ENCODE results near the gene PIEZO1. TPM values are rescaled to one million over a fixed set of nuclear protein-coding genes. Genes with fewer than 3 reads are reported as not detected.
A peak's percentile ranks its signal among the peaks of the same experiment; 100 is the strongest.
"Not testable (repeated sequence)": the region's sequence is repeated elsewhere in the genome, so short reads cannot be mapped to it uniquely, and the experiment has no call there.

Gene PIEZO1
- total and polyA plus RNA-seq, 11 donors = 14.2 to 59.7 (median 31.2) TPM

- TF ChIP-seq, protein P1, sequence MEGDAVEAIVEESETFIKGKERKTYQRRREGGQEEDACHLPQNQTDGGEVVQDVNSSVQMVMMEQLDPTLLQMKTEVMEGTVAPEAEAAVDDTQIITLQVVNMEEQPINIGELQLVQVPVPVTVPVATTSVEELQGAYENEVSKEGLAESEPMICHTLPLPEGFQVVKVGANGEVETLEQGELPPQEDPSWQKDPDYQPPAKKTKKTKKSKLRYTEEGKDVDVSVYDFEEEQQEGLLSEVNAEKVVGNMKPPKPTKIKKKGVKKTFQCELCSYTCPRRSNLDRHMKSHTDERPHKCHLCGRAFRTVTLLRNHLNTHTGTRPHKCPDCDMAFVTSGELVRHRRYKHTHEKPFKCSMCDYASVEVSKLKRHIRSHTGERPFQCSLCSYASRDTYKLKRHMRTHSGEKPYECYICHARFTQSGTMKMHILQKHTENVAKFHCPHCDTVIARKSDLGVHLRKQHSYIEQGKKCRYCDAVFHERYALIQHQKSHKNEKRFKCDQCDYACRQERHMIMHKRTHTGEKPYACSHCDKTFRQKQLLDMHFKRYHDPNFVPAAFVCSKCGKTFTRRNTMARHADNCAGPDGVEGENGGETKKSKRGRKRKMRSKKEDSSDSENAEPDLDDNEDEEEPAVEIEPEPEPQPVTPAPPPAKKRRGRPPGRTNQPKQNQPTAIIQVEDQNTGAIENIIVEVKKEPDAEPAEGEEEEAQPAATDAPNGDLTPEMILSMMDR (IDR thresholded peaks at IDR 0.05) = no peak
- no peak for TF ChIP-seq POLR2A (IDR thresholded peaks at IDR 0.05)
- DNase-seq (peak in 3 of 5 donors; percentile 63 to 85 (median 84)), ATAC-seq (peak; percentile 87 to 91 (median 88))
- Histone ChIP-seq H3K9me3 (no peaks in the 10 kb centered on the region), H3K27ac (peak overlapping the region in 11 of 12 donors; percentile 2 to 89 (median 70)), H3K4me3 (no peak overlapping the region), H3K27me3 (peaks cover 0 to 9% (median 0%) of the 10 kb centered on the region in 9 donors), H3K4me1 (peaks cover 0 to 50% (median 14%) of the 10 kb centered on the region in 12 donors), H3K36me3 (peaks cover 0 to 10% (median 0%) of the 10 kb centered on the region in 9 donors)
- 52 to 65% (median 59%) methylated on average over 19 of the region's 19 CpGs for WGBS, 4 donors
- intact Hi-C loops (cut with DNase I) = no loop called here
Measured at GRCh38 chr16:88673716-88674379, 111.2 kb downstream of the PIEZO1 start.

GRCh38 chr16:88672776-88673175 is 112.2 kb downstream of the PIEZO1 start:
- H3K4me1 ChIP-seq = peaks cover 0 to 46% (median 14%) of the 10 kb centered on the region in 12 donors
- ATAC-seq = peak in 3 of 4 donors; percentile 5 to 19 (median 13)

DNA sequence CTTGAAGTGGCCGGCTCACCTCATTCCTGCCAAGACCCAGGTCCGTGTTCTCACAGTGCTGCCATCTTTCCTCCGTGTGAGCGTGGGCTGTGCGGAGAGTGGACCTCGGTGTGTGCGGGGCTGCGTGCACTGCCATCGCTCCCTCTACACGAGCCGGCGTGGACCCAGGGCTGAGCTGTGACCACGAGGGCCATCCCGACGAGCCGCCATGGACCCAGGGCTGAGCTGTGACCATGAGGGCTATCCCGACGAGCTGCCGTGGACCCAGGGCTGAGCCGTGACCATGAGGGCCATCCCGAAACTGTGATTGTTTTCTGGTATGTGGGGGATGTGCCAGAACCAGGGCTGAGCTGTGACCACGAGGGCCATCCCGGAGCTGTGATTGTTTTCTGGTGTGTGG is 113.2 kb downstream of the PIEZO1 start:
- intact Hi-C loops (cut with DNase I) = no loop called here
- peak in 1 of 4 donors; percentile 60 for ATAC-seq
- H3K27ac ChIP-seq = peak overlapping the region in 2 of 12 donors; percentile 34 to 89
- H3K27me3 ChIP-seq = no peaks in the 10 kb centered on the region
- H3K4me3 ChIP-seq = no peak overlapping the region
- H3K4me1 ChIP-seq = peaks cover 0 to 46% (median 14%) of the 10 kb centered on the region in 12 donors
- no peaks in the 10 kb centered on the region for H3K36me3 ChIP-seq
- no peaks in the 10 kb centered on the region for H3K9me3 ChIP-seq
- no peak for DNase-seq
- TF ChIP-seq POLR2A (IDR thresholded peaks at IDR 0.05) = no peak
- TF ChIP-seq, protein P1 (IDR thresholded peaks at IDR 0.05) = no peak
- WGBS, 4 donors = 76 to 92% (median 81%) methylated on average over 14 to 23 of the region's 23 CpGs

More at GRCh38 chr16:88672776-88673175, 112.2 kb downstream of the PIEZO1 start:
- H3K9me3 ChIP-seq = no peaks in the 10 kb centered on the region
- 48 to 59% (median 57%) methylated on average over 11 of the region's 11 CpGs for WGBS, 4 donors
- no peaks in the 10 kb centered on the region for H3K27me3 ChIP-seq
- TF ChIP-seq, protein P1 (IDR thresholded peaks at IDR 0.05) = peak in 2 of 12 donors; percentile 9 to 13
- no peak for TF ChIP-seq POLR2A (IDR thresholded peaks at IDR 0.05)
- no peak overlapping the region for H3K4me3 ChIP-seq
- intact Hi-C loops (cut with DNase I) = no loop called here
- no peak for DNase-seq
- H3K27ac ChIP-seq = peak overlapping the region in 7 of 12 donors; percentile 50 to 89 (median 70)
- no peaks in the 10 kb centered on the region for H3K36me3 ChIP-seq

DNA sequence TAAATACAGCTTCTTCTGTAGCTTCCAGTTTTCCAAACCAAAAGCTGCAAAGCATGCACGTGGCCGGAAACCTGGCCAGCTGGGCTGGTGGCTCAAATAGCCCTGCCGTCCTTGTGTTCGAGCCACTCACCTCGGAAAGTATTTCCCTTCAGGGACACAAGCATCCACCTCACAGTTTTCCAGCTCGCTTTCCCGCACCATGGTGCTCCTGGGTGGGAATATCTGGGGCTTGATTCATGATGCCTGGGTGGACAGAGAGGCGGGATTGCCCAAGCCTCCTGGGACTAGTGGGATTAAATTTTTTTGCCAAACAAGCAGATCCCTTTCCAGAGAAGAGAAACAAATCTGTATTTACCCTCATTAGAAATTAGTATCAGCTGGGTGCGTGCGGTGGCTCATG is 115.0 kb downstream of the PIEZO1 start:
- Histone ChIP-seq H3K4me1 (peaks cover 0 to 37% (median 17%) of the 10 kb centered on the region in 12 donors), H3K27ac (no peak overlapping the region), H3K36me3 (peaks cover 0 to 3% (median 0%) of the 10 kb centered on the region in 9 donors), H3K27me3 (no peaks in the 10 kb centered on the region), H3K9me3 (no peaks in the 10 kb centered on the region), H3K4me3 (no peak overlapping the region)
- intact Hi-C loops (cut with DNase I) = no loop called here
- WGBS, 4 donors = 79 to 92% (median 83%) methylated on average over 10 of the region's 10 CpGs
- DNase-seq = no peak
- no peak for TF ChIP-seq POLR2A (IDR thresholded peaks at IDR 0.05)
- TF ChIP-seq, protein P1 (IDR thresholded peaks at IDR 0.05) = no peak
- ATAC-seq = no peak

GRCh38 chr16:88669493-88669892 is 115.5 kb downstream of the PIEZO1 start:
- H3K4me3 ChIP-seq; H3K27ac ChIP-seq; intact Hi-C loops (cut with DNase I); H3K27me3 ChIP-seq; DNase-seq; ATAC-seq; H3K9me3 ChIP-seq; H3K36me3 ChIP-seq: not testable (repeated sequence)
- 90 to 95% (median 93%) methylated on average over 8 of the region's 8 CpGs for WGBS, 4 donors
- H3K4me1 ChIP-seq = peaks cover 0 to 37% (median 20%) of the 10 kb centered on the region in 12 donors

Data from heart left ventricle (tissue), 16 donors.